RCC 7860 (cell line): ENCODE measurements around the gene ZSCAN16.

Source experiments
- DNase-seq: peaks from one replicate; pipeline ENCODE4 v3.0.0-alpha.2; 2015; ENCODE audit warnings: low spot score
- FAIRE-seq: peaks from 2 replicates; lab custom pipeline; 2012; peaks lifted over from hg19 to GRCh38; lab: Jason Lieb, UNC

The ZSCAN16 gene

DNA sequence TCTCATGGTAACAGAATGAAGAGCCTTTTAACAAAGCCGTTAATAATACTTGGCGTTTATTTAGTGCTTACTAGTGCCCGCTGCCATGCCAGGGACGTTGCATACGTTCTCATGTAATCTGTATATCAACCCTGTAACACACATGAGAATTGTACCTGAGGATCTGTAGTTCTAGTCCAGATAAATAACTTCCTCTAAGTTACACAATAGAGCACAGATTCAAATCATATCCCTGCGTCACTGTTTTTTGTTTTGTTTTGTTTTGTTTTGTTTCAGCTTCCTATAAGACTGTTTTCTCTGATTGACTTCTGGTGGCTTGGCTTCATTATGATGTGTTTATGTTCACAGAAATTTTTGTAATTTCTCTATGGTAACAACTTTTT, 553 bp downstream of the ZSCAN16 start:
- DNase-seq (no peak), FAIRE-seq (no peak)

DNA sequence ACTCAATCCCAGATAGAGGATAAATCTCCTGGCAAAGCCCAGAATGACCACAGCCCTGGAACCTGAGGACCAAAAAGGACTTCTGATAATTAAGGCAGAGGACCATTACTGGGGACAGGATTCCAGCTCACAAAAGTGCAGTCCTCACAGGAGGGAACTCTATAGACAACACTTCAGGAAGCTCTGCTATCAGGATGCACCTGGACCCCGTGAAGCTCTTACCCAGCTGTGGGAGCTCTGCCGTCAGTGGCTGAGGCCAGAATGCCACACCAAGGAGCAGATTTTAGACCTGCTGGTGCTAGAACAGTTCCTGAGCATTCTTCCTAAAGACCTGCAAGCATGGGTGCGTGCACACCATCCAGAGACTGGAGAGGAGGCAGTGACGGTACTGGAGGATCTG, 992 bp downstream of the ZSCAN16 start:
- no peak for DNase-seq

DNA sequence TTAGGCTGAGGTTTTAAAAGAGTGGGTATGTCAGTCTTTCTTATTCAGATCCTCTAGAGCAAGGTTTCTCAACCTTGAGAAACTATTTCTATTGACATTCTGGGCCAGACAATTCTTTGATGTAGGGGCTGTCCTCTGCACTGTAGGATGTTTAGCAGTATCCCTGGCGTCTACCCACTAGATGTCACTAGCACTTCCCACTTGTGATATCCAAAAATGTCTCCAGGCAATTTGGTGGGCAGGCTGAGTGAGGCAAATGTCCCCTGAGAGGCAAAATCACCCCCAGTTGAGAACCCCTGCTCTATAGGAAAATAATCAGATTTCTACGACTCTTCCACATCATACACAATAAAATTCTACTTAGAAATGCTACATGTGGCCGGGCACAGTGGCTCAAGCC, 9.6 kb downstream of the ZSCAN16 start:
- DNase-seq (peak; percentile 26), FAIRE-seq (no peak)

More for the DNA sequence above, 992 bp downstream of the ZSCAN16 start:
- no peak for FAIRE-seq

DNA sequence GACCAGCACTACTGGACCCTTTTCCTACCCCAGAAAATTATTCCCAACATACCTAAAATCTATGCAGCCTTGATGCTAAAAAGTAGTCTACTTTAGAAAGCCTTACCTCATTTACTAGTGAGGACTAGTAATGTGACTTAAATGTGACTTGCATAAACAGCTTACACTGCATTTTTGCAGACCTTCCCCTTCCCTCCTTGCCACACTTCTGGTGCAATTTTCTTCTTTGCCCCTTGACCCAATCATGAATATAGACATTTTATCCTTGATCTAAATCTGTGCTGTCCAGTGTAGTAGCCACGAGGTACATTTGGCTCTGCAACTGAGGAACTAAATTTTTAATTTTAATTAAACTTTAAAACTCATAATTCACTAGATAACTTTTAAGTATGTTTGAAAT, 10.3 kb downstream of the ZSCAN16 start:
- no peak for FAIRE-seq
- no peak for DNase-seq

DNA sequence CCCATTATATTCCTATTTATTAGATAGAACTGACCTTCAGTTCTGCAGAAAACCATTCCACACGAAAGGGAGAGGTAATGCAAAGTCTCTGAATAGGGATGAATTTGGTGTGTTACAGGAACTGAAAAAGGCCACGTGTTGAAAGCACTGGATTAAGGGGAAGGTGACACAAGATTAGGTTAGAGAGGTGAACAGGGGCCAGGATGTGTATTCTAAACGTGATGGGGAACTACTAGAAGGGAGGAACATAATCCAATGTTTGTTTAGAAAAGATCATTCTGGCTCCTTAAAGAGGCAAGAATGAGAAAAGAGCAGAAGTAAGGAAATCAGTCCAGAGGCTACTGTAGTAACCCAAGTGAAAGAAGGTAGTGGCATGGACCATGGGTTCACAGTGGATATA, 11.0 kb downstream of the ZSCAN16 start:
- no peak for FAIRE-seq
- DNase-seq: no peak

DNA sequence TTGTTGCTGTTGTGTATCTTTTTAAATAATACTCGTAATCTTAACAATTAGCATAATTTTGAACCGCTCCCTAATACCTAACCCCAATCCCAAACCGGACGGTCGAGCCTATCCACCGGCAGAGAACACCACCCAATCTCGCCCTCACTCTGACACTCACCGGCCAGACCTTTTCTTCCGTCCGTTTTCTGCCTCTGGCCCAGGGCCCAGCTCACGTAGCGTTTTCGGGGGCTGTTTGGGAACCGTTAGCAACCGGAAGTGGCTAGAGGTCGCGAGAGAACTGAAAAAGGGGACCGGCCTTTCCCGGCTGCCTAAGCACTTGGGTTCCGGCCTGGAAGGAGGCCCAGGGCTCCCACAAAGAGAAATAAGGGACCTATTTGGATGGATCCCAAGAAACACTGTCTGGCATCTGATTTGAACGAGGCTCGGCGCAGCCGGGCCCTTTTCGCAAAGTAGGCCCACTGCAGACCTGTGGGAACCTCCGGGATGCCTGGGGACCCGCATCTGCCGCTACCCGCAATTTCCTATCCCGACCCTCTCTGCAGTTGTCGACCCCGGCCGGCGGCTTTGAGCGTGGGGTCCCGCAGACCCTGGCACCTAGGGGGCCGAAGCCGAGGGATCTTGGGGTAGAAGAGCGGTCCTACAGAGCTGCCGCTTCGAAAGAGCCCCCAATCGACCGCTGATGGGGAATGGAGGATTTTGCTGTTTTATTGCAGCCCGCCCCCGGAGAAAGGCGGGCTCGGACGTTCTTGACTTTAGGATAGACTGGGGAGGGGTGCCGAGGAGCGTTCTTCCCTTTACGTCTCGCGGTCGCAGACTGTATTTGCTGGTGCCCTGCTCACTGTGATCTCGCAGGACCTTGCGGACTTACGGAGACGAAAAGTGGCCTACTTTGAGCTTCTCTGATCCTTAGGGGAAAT, 12.4 kb downstream of the ZSCAN16 start:
- FAIRE-seq (peak; percentile 33), DNase-seq (peak; percentile 80)

DNA sequence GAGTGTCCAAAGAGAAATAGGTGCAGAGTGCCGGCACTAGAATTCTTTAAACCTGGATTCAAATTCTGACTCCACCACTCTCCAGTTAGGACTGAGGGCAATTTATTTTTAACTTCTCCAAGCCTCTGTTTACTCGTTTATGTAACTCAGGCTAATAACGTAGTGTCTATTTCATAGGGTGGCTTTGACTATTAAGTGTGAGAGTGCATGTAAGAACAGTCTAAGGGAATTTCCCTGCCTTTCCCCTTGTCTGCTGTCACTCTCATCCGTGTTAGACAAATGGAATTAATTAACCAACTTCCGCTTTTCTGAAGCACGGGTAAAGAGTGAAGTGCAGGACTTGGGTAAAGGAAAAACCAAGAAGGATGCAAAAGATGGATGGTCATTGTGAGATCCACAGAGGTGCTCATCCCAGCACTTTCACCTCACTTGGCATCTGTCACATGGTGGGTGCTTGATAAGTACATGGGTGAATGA, 13.1 kb downstream of the ZSCAN16 start:
- DNase-seq (no peak), FAIRE-seq (no peak)

DNA sequence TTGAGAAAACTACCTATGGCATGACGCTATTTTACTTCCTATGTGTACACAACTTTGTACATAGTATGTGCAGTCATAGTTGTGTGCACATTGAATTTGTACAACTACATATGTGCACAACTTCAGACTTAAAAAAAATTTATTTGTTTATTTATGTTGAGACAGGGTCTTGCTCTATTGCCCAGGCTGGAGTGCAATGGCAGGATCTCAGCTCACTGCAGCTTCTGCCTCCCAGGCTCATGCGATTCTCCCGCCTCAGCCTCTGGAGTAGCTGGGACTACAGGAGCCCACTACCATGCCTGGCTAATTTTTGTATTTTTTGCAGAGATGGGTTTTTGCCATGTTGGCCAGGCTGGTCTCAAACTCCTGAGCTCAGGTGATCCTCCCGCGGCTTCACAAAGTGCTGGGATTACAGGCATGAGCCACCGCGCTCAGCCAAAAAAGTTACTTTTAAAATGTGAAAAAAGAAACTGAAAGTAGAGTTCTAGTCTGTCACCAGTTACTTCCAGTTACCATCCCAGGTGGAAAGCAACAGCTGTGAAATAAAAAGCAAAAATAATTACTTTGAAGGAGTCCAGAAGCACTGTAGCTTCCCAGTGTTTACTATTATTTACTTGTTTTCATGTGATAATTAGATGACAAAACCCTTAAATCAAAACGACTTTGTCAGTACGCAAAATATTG, 15.6 kb downstream of the ZSCAN16 start:
- FAIRE-seq: no peak
- no peak for DNase-seq

DNA sequence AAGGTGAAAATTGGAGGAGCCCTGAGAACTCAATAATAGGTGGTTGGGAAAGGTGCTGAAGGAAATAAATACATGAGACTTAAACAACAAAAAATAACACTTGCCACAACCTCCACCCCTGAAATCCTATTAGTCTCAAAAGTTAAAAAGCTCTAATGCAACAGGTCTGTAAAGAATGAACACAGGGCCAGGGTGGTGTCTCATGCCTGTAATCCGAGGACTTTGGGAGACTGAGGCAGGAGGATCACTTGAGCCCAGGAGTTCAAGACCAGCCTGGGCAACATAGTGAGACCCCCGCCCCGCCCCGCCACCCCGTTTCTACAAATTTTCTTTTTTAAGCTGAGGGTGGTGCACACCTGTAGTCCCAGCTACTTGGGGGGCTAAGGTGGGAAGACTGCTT, 16.2 kb downstream of the ZSCAN16 start:
- DNase-seq: no peak
- no peak for FAIRE-seq

DNA sequence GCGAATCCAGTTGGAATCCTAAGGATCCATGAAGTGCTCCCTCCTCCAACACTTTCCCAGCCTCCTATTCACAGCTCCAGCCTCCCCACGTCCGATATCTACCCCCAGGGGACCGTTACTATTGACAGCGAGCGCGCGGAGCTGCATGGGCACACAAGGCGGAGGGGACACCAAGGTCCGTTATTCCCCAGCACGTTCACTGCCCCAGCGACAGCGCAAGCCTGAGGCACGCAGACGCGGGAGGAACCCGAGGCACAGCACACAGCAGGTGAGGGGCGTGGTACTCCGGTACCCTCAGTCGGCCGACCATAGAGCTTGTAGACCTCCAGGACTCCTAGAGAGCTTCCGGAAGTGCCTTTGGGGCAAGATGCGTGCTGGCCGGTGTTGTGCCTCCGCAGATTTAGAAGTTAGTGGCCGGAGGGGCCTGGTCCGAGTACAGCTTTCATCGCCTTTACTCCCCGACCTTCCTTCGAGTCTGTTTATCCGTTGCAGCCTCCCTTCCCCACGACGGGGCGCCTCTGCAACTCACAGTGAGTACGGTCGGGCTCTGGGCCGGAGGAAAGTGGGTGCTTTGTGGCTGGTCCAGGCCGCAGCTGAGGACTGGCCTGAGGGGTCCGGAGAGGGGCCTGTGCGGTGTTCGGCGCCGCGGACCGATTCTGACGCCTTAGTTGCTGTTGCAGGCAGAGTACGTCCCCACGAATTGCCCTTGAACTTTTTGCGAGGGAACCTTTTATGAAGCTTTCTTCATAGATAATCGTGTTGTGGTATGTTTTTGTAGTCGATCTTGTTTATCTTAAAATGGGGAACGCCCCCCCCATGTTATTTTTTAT, 17.3 kb downstream of the ZSCAN16 start, which contains the start of gene ZKSCAN8:
ZKSCAN8 (plus strand) TSS at position 384 of the 830 bp plus-strand sequence. CDS start 6,525 bp downstream, outside the sequence.
- peak; percentile 81 for DNase-seq
- FAIRE-seq: peak; percentile 20

DNA sequence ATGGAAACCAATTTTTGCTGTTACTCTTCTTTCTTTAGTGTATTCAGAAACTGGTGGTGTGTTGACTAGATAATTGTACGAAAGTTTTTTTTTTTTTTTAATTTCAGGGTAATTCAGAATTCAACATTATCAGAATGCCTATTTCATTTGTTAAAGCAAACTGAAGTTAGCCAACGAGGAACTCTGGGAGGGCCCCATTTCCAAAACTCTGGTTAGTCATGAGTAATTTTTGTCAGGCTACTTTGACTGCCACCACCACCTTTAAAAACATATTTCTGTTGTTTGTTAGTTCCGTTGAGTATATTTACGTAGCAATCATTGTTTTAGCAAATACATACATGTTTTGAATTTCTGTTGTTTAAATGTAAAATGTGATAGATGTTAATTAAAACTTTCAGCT, 18.0 kb downstream of the ZSCAN16 start:
- FAIRE-seq: no peak
- DNase-seq: no peak

DNA sequence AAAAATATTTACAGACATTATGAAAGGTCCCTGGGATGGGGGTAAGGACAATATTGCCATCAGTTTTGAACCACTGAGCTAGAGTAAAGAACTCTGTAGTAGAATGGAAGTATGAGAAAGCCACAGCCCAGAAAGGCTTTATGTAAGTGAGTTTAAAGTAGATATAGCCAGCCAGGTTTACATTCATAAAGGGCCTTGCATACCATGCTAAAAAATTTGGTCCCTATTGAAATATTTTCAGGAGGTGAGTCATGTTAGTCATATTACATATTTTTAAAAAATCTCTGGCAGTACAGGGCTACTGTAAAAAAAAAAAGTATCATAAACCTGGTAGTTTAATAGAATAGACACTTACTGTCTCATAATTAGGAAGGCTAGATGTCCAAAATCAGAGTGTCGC, 20.8 kb downstream of the ZSCAN16 start:
- DNase-seq (no peak), FAIRE-seq (no peak)

DNA sequence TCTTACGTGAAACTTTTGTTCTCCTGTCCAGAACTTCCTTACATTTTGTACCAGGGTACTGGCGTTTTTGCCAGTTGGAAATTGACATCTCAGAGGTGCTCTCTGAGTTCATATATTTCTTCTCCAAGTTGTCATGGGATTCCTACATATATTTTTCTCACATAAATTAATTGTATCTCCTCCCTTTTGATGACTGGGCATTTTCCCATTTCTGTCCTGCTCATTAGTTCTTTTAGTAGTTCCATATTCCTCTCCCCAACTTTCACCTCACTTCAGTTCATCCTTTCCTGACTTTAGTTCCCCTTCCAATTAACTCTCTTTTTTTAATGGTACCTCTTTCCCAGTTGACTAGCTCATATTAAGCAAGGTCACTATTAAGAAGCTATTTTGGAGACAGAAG, 28.1 kb downstream of the ZSCAN16 start:
- no peak for DNase-seq
- FAIRE-seq: no peak

DNA sequence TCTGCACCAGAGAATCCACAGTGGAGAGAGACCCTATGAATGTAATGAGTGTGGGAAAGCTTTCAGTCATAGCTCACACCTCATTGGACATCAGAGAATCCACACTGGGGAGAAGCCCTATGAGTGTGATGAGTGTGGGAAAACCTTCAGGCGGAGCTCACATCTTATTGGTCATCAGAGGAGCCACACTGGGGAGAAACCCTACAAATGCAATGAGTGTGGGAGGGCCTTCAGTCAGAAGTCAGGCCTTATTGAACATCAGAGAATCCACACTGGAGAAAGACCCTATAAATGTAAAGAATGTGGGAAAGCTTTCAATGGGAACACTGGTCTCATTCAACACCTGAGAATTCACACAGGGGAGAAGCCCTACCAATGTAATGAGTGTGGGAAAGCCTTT, 29.1 kb downstream of the ZSCAN16 start:
- FAIRE-seq: no peak
- DNase-seq: no peak

DNA sequence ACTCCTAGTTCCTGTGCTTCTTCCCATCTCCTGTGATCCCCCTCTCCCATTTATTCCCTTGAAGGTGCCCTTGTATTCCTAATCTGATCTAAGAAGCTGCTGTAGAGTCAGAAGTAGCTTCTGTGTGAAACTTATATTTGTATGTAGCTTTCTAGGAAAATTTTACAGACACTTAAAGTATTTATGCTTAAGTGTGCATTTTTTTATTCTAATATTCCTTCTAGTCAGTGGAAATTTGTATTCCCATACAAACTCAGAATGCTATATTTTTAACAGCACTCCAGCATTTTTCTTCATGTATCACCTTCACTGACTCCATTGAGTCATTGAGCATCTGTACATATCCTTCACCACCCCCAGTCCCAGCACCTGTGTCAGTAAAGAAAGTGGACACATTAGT, 29.9 kb downstream of the ZSCAN16 start:
- no peak for DNase-seq
- FAIRE-seq: no peak

DNA sequence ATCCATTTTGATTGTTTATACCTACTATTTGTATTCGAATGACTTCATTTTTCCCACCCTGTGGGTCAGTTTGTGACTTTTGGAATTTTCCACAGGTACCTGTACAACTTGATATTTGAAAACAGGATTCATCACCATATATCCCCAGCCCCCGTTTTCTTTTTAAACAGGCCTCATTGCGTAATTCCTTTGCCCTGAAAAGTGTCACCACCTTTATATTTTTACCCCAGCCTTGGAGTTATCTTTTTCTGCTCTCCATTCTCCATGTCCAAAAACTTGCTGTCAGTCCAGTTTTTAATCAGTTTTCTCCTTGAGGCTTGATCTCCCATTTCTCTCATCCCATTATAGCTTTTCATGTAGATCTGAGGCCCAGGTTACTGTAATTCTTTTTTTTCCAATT, 33.9 kb downstream of the ZSCAN16 start:
- DNase-seq: no peak
- no peak for FAIRE-seq

DNA sequence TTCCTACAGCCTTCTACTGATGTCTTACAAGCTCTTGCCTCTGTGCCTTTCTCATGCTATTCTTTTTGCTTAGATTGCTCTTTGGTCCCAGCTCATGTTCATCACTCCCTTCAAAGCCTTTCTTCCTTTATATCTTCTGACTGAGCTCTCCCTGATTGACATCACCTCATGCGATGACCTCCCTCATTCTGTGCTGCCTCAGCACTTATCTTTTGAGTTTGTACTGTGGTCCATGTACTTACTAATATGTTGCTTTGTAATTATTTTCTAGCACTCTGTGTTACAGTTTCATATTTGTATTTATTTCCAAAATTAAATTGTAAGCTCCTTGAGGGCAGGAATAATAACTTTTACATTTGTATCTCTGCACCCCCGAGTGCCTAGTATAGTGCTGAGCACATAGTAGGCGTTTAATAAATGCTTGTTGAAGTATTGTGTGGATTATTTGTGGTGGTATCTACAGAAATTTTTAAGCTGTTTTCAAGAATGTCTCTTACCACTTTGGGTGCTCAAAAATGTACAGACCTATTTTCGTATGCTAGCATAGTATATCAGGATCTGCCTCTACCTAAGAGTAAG, 34.7 kb downstream of the ZSCAN16 start:
- FAIRE-seq (no peak), DNase-seq (no peak)

DNA sequence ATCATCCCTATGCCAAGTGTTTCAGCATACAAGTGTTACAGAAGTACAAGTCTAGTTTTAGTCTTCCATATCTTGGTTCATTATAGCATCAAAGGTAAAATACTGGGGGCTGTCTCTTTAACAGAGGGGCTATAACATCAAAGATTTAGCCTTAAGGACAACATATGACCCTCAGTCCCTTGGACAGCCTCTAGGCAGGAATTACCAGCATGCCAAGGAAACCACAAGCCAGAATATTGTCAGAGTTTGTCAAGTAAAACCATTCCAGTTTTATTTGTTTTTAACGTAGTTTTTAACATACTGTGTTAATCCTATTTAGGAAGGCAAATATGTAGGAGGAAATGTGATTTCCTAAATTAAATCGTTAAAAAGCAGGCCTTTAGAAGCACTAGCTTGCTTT, 35.8 kb downstream of the ZSCAN16 start:
- FAIRE-seq: no peak
- no peak for DNase-seq

DNA sequence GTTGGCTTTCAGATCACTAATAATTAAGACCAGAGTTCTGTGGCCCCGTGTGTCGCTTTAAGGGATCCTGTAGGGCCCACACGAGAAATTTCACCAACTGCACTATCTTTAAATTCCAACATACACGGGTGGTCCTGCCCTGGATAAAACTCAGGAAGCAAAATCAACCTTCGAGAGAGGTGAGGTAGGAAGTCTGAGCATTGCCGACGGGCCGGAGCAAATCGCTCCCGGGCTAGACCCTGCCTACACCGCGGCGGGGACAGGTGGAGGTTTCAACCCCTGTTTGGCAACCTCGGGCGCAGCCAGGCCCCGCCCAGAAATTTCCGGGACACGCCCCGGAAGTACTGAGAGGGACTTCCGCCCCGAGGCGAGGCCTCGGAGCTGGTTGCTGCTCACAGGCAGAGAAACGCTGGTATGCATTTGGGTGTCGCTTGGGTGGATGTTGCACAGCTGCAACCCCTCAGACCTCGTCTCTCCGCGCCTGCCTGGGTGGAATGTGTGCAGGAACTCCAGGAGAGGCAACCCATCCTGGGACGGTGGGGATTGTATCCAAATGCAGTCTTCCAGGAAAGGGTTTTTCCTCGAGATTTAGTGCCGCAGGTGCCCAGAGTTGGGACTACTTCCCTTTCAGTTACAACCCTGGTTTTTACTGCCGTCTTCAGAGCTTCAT, 37.1 kb downstream of the ZSCAN16 start:
- FAIRE-seq (no peak), DNase-seq (no peak)

DNA sequence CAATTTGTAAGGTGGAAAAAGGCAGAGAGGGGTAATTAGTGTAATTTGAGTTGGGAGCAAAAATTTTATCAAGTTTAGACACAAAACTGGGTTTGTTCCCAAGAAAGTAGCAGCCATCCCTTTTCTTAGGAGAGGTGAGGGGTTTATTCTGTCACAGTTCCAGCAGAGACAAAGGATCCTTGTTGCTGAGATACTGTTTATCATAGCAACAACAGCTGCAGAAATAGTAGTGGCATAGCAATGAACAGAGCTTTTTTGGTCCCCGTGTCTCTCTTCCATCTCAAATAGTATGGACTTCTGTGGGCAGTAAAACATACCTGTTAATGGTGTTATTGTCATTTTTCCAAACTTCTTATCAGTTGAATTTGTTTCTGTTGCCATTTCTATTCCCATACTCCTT, 41.2 kb downstream of the ZSCAN16 start:
- no peak for FAIRE-seq
- DNase-seq: no peak
